Astrocyte of the spinal cord (primary cell): Measurements from ENCODE around the gene CACNA1D.

Source experiments
- DNase-seq: peaks from one replicate; pipeline ENCODE4 v3.0.0; 2011; ENCODE audit warnings: low read depth, low spot score
- H3K4me3 ChIP-seq: 2 replicates; pipeline ENCODE4 v1.5.1; 2011; ENCODE audit warnings: low read depth, mild to moderate bottlenecking, low read length, moderate library complexity
- in situ Hi-C: cut with HindIII; loops from 2 replicates; pipeline ENCODE4 v1.10.0; 2017; ENCODE audit warnings: low sequenced_read_pairs
- TF ChIP-seq, protein P1 (sequence below): IDR thresholded peaks from 2 replicates; pipeline ENCODE4 v1.5.1; 2012; ENCODE audit warnings: low read depth, mild to moderate bottlenecking, low read length, inconsistent platforms

The CACNA1D gene

DNA sequence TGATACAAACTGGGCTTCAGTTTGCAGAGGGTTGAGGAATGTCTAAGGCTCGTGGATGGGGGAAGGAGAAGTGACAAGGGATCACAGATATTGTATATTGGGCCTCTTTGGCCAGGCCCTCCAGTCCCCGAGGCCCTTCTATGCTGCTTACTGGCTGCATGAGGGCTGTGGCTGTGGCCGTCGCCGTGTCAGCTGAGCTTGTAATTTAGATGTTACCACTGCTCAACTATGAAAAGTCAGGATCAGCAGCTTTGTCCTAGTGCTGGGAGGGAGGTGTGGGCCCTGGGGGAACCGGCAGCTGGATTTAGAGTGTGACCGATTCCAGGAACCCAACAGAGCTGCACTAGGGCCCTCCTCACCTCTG, 51.6 kb downstream of the CACNA1D start:
- H3K4me3 ChIP-seq = no peak overlapping the region
- in situ Hi-C loops = no loop called here
- TF ChIP-seq, protein P1, sequence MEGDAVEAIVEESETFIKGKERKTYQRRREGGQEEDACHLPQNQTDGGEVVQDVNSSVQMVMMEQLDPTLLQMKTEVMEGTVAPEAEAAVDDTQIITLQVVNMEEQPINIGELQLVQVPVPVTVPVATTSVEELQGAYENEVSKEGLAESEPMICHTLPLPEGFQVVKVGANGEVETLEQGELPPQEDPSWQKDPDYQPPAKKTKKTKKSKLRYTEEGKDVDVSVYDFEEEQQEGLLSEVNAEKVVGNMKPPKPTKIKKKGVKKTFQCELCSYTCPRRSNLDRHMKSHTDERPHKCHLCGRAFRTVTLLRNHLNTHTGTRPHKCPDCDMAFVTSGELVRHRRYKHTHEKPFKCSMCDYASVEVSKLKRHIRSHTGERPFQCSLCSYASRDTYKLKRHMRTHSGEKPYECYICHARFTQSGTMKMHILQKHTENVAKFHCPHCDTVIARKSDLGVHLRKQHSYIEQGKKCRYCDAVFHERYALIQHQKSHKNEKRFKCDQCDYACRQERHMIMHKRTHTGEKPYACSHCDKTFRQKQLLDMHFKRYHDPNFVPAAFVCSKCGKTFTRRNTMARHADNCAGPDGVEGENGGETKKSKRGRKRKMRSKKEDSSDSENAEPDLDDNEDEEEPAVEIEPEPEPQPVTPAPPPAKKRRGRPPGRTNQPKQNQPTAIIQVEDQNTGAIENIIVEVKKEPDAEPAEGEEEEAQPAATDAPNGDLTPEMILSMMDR = no peak
- no peak for DNase-seq

GRCh38 chr3:53547327-53547726, 52.9 kb downstream of the CACNA1D start:
- no peak overlapping the region for H3K4me3 ChIP-seq
- in situ Hi-C loops = no loop called here
- TF ChIP-seq, protein P1 = no peak
- DNase-seq = no peak

- no peak for DNase-seq
- TF ChIP-seq, protein P1 = no peak
- H3K4me3 ChIP-seq = no peak overlapping the region
- in situ Hi-C loops = no loop called here
Measured at GRCh38 chr3:53550005-53550620, 55.7 kb downstream of the CACNA1D start.

GRCh38 chr3:53551324-53551723, 56.9 kb downstream of the CACNA1D start:
- no peak overlapping the region for H3K4me3 ChIP-seq
- in situ Hi-C loops = no loop called here
- no peak for DNase-seq
- TF ChIP-seq, protein P1 = no peak

GRCh38 chr3:53552730-53553129, 58.3 kb downstream of the CACNA1D start:
- in situ Hi-C loops = no loop called here
- TF ChIP-seq, protein P1 = no peak
- H3K4me3 ChIP-seq = no peak overlapping the region
- no peak for DNase-seq

DNA sequence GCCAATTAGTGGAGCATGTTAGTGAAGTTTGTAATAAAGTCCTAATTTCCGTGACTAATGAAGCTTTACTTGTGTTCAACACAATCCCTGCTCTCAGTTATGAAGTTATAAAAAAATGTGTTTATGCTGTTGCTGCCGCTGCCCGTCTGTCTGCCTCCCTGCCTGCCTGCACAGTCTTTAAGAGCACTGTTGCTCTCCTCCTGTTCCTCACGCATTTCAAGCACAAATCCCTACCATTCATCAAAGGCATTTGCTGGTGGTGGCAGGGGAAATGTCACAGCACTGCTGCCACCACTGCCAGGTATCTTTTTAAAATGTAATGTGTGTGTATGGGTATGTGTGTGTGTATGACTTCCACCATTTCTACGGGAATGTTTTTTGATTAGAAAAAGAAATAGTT, 58.8 kb downstream of the CACNA1D start:
- no peak for DNase-seq
- in situ Hi-C loops = no loop called here
- TF ChIP-seq, protein P1 = no peak
- H3K4me3 ChIP-seq = no peak overlapping the region

DNA sequence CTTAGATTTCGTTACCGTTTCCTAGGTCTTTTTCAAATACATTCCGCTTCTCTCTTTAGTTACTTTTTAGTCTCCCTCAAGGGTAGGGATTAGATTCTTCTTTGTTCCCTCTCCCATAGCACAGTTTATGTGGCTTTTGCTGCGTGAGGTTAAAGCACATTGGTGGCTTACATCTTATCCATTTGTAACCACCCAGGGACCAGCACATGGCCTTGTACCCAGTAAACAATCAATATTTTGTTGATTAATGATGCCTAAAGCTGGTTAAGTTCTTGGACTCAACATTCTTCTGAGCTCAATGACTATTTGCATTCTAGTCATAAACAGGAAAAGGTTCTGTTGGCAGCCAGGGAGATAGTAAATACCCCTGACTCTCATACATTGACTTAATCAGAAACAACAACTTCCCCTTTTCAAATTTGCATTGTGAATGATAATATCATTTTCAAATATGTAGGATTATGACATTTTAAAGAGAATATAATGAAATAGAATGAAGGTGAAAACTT, 60.2 kb downstream of the CACNA1D start:
- H3K4me3 ChIP-seq = no peak overlapping the region
- no peak for DNase-seq
- in situ Hi-C loops = no loop called here
- TF ChIP-seq, protein P1 = no peak
